Fibroblast of peridontal ligament (primary cell): ENCODE measurements around the gene C11orf86.
"Not testable (repeated sequence)": the region's sequence is repeated elsewhere in the genome, so short reads cannot be mapped to it uniquely, and the experiment has no call there.

Source experiments
- DNase-seq: peaks from one replicate; pipeline ENCODE4 v3.0.0-alpha.2; 2010; ENCODE audit errors: extremely low read depth

Gene C11orf86, protein sequence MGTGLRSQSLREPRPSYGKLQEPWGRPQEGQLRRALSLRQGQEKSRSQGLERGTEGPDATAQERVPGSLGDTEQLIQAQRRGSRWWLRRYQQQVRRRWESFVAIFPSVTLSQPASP

DNA sequence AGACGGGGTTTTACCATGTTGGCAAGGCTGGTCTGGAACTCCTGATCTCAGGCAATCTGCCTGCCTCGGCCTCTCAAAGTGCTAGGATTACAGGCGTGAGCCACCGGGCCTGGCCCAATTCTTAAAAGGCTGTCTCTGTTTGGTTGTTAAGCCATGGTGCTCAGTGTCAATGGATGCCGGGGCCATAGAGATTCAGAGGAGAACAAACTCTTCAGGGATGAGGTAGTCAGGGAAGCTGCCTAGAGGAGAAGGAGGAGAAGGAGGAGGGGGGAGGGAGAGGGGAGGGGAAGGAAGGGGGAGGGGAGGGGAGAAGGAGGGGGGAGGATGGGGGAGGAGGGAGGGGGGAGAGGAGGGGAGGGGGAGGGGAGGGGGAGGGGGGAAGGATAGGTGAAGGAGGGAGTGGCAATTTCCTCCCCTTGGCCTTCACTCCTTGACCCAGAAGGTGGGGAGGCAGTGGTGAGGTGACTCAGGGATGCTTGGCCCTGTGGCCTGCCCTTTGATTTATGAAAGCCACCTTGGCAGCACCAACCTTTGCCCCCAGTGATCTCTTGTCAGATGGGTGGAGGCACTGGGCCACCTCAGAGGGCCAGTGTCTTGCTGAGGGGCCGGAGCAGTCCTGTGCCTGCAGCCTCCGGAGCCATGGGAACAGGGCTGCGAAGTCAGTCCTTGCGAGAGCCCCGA is at the start of gene C11orf86:
TSS of gene C11orf86 (plus strand) at position 581 of the 681 bp plus-strand sequence. CDS start at position 640, 59 bp downstream.
- no peak for DNase-seq

DNA sequence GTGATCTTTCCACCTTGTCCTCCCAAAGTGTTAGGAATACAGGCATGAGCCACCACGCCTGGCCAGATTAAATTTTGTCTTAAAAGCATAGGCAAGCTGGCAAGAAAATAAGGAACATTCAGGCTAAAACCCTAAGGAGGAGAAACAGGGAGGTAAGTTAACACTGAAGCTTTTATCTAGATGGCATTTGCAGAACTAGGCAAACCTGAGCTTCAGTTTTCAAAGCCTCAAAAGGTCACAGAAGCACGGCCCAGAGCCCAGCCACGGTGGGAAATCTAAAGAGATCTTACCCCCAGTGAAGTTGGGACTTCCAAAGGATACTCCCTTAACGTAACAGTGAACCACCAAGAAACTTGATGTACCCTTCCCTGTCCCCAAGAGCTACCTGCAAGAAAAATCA is 45.4 kb upstream of the C11orf86 start:
- no peak for DNase-seq

DNA sequence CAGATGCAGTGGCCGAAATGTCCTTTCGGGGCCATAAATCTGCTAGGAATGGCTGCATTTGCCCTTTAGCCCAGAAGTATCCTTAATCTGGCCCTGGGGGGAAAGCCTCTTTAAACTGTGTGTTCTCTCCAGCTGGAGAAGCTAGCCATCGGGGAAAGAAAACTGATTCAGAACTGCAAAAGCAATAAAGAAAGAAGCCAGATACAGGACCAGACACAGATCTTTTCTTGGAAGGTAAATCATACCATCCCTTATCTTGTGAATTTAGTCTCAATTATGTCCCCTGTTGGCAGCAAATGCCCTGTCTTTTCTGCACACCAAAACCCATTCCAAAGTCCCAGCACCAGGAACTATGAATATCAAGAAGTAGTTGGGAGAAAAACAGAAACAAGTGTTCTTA is 42.6 kb upstream of the C11orf86 start:
- DNase-seq = no peak

DNA sequence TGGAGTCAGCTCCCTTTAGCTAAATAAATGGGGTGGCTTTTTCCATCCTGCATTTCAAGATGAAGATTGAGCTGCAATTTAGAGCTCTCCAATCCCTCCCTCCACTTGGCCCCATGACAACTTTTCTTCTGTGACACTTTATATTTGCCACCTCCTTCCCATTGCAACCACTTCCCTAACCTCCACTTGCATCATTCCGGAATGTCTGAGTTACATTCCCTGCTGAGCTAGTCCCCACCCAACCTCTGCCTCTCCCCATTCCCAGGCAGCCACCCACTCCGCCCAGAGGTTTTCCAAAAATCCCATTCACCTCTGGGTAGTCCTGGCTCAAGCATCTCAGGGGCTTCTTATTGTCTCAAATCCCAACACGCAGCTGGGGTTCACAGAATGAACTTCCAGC is 41.6 kb upstream of the C11orf86 start:
- DNase-seq = peak; percentile 17

DNA sequence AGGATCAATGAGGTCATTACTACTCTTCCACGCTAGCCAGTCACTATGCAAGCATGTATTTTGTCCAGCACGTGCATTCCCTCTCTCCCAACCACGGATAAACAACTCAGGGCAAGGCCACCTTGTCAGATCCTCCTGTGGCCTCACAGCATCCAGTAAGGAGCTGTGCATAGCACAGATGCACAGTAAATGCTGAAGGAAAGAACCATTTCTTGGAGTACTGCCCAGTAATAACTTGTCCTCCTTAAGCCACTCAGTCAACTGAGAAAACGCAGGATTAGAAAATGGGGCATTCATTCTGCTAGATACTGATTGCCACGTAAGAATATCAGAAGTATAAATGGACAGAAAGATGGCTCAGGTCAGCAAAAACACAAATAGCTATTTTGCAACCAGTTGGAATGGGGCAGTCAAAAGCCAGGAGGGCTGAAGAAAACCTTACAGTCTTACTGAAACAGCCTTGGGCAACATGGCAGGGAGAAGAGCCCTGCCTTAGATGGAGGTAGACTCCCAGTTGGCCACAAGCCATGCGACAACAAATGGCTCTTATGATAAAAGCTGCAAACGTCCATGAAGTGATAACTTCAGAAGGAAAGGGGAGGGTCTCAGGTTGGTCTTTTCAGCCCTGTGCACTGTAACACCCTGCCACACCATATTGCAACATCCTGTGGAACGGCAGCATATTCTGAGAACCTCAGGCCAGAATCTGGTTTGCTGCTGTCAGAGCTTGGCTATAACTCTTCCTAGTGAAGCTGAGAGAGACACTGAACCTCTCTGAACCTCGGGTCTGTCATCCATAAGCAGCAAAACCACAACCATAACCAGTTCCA is 39.9 kb upstream of the C11orf86 start:
- peak; percentile 36 for DNase-seq

DNA sequence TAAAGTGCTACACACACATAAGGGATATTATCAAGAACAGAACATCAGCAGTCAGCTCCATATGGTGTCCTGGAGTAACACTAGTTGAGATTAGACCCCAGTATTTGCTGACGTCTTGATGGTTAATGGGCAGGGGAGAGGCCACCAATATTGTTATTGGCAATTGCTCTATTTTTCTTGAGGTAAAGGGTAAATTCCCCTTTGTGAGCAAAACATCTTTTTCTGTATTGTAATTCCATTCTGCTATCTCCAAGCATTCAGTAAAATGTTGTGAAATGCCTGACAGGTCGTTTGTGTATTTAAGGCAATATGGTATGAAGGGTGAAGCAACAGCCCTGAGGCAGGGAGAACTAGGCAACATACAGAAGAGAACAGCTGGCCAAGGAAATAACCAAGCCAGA is 38.8 kb upstream of the C11orf86 start:
- peak; percentile 76 for DNase-seq

DNA sequence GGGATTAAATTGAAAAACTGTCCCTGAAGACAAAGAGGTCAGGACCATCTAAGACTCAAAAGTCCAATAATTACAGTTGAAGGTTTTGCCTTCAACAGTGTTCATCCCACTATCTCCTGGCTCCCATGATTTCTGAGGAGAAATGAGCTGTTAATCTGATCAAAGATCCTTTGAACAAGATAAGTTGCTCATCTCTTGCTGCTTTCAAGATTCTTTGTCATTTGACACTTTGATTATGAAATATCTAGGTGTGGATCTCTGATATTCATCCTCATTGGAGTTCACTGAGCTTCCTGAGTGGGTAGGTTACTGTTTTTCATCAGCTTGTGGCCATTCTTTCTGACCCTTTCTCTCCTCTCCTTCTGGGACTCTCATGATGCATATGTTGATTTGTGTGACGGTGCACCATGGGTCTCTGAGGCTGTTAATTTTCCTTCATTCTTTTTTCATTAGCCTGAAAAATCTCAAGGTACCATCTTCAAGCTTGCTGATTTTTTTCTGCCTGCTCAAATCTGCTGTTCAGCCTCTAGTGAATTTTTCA is 37.8 kb upstream of the C11orf86 start:
- no peak for DNase-seq

DNA sequence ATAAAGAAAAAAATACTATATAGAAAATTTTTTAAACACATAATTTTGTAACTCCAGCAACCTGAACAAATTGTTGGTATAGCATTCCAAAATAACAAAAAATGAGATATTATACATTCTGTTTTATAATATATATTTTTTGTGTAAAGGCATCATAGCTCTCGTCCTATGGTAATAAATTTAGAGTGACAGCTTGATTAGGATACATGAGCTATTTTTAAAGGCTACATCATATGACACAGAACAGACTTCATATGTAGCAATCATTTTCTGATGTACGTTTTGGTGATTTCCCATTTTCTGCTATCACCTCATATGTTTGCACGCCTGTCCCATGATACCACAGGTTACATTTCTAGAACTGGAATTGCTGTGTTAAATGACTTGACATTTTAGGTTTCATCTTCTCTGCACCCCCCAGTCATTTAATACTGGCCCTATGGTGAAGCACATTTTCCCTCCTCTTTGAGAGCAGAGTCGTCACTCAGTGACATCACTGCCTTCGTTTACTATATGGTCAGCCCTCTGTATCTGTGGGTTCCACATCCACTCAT is 36.4 kb upstream of the C11orf86 start:
- no peak for DNase-seq

DNA sequence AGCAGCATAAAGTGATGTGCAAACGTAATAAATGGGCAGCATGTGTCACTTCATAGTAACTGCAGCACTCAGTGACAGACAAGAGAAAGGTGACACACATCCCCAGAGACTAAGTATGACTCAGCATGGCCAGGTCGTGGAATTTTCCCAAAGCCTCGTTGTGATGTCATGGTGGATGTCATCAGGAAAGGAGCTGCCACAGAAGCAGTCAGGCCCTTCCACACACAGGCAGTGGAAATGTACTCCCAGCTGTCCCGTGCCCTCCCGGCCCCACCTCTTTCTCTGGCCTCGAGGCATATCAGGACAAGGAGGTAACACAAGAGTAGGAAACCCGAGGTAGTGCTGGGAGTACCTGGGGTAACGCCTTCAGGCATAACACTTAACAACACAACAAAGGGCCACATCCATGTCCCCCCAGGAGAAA is 25.0 kb upstream of the C11orf86 start:
- DNase-seq = peak; percentile 53

DNA sequence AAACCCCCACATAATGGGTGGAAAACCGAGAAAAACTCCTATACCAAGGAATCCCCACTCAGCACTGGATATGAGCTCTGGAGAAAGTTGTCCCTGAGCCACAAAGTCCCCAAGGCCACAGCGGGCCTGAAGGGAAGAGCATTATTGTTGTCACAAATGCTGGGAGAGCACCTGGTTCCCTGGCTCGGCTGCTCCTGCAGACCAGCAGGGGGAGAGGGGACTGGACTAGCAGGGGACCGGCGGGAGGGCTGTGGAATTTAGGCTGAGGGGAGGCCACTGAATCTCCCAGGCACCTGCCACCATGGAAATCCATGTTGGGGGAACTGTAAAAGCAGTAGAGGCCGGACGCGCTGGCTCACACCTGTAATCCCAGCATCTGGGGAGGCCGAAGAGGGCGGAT is 24.0 kb upstream of the C11orf86 start:
- no peak for DNase-seq

DNA sequence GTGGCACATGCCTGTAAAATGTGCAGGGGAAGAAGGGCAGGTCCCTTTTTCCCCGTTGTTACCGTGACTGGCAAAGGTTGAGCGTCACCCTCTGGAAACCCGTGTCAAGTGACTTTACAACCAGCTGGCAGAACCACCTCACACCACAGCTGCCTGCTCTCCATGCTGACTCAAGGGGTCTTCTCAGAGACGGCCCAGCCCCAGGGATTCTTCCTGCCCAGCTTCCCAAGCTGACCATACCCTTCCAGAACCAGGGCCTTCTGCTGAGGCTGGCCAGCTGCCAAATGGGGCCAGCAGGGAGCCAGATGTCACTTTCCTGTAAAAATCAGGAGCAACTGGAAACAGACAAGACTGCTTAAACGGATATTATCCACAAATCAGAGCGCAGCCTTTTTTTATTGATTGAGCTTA is 23.2 kb upstream of the C11orf86 start:
- no peak for DNase-seq

DNA sequence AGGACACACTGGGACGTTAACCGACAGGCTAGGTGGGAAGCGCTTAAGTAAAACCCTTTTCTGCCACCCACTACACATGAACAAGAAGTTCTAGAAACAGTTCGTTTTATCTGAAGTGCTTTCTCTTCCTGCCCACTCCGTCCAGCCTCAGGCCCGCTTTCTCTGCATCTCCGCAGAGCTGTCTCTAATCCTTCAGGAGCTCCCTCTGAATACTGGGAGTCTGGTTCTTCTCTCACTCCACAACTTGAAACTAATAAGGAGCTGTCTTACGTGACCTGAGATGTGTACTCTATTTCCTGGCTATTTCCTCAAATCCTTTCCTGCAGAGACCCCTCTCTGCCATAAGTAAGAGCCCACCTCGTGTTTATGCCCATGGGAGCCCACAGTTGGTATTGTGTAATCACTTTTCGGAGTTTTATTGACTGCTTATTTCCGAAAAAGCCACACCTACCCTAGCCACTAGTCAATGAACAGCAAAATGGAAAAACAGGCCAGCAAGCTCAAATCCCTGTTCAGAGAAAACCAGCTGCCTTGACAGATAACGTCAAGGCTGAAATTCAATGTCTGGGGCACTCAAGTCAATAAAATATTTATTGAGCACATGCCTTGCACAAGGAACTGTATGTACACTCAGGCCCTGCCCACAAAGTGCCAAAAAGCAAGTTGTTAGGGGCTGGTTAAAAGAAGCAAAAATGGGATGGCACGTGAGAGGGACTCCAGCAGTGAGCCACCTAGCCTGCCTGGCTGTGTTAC is 21.8 kb upstream of the C11orf86 start:
- DNase-seq = no peak

DNA sequence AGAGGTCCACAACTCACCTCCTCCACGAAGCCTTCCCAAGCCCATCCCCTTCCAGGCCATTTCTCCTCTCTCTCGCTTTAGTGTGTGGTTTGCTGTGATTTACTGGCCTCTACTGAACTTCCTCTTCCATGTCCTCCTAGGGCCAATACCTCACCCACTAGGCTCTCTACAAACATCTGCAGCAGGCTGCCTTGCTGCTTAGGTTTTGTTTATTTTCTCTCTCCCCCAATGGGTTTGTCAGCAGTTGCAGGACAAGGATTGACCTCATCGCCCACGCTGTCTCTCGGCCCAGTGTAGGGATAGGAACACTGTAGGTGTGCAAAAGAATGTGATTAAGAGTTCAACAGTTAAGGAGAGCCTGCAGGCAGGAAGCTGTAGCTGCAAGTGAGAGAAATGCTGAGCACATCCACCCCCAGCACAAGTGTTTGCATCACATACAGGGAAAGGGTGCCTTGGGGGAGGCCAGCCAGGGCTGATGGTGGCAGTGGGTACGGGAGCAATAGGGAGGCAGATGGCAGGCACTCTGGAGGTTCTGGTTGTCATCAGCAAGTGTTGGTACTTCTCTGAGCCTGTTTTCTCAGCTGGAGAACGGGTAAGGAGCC is 18.3 kb upstream of the C11orf86 start:
- DNase-seq = peak; percentile 56

DNA sequence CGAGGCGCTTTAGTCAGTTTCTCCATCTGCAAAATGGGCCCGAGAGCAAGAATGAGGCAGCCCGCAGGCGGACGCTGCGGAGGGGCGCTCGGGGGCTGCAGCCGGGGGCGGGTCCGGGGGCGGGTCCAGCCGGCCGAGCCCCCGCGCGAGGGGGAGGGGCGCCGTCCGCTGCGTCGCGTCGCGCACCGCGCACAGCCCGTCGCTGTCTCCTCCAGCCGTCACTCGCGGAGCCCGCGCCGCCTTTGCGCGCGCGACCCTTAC is 17.2 kb upstream of the C11orf86 start:
- no peak for DNase-seq

DNA sequence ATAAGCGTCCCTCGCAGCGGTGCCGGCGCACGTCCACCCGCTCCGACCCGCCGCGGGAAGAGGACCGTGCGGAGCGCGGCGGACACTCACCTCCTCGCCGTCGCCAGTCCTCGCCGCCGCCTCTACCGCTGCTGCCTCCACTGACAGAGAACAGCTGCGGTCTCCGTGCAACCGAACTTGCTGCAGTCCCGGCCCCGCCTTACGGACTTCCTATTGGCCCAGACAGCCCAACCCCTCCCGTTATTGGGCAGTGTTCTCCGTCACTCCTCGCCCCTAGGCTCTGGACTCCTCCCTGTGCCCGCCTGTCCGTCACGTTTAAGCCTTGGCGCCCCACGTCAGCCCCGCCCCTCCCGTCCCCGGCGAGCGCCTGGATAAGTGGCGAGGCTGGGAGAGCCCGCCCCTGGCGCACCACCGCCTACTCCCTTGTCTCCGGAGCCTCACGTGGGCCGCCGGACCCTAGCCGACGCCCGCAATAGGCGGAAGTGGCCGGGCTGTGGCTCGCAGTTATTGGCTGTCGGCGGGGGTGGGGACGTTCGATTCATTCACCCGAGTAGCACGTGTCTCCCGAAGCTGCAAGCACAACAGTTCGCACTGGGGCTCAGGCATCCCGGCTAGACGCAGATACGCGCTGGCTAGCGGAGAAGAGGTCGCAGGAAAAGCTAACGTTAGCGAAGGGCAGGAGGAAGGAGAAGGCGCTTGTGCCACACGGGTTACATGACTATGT is 16.7 kb upstream of the C11orf86 start, which contains the start of gene PC:
TSS of gene PC (minus strand) at position 152 of the 724 bp plus-strand sequence. CDS start 86,224 bp downstream, outside the sequence.
- DNase-seq = peak; percentile 99

DNA sequence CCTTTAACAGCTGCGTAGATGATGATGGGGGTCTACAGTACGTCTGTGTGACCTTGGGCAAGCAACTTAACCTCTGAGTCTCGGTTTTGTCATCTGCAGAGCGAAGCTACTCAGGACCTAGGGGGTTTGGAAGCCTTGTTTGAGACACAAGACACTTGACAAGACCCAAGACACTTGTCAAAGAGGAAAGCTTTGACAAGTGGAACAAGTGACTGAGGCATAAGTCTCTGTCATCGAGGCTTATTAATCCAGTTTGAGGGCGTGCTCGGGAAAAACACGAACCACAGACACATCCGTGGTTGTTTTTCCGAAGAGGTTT is 16.2 kb upstream of the C11orf86 start:
- no peak for DNase-seq

DNA sequence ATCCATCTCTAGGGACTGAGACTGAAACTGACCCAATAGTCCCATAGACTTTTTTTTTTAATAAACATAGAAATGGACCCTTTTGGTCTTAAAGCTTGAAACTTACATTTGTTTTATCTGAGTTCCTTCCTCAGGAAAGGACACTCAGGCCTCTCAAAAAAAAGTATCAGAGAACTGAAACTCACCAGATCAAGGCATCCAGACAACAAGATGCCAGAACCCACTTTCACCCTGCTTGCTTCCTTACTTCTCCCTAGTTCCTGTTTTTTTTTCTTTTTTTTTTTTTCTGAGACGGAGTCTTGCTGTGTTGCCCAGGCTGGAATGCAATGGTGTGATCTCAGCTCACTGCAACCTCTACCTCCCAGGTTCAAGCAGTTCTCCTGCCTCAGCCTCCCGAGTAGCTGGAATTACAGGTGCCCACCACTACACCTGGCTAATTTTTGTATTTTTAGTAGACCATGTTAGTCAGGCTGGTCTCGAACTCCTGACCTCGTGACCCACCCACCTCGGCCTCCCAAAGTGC is 13.4 kb upstream of the C11orf86 start:
- not testable (repeated sequence) for DNase-seq

DNA sequence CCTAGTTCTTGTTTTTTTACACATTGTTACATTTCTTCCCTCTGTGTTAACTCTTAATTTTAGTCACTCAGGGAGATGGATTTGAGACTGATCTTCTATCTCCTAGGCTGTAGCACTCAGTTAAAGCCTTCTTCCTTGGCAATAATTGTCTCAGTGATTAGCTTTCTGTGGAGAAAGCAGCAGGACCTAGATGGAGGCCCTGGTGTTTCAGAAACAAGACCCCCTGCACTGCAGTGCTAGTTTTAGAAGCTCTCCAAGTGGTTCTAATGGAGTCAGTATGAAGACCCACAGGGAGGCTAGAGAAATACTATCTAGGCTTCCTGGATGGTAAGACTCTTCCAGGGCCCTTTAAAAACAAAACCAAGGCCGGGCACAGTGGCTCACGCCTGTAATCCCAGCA is 12.9 kb upstream of the C11orf86 start:
- DNase-seq = no peak

DNA sequence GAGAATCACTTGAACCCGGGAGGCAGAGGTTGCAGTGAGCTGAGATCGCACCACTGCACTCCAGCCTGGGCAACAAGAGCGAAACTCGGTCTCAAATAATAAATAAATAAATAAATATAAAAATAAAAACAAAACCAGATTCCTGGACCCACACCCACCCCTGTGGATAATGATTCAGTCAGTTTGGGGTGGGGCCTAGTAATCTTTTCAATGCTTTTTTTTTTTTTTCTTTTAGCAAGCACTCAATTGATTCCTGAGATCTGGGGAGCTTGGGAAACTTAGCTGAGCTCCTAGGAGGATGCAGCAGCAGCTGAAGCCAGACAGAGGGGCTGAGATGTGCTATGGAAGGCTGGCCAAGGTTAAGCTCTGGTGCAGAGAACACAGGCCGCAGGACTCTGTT is 12.3 kb upstream of the C11orf86 start:
- DNase-seq = no peak

DNA sequence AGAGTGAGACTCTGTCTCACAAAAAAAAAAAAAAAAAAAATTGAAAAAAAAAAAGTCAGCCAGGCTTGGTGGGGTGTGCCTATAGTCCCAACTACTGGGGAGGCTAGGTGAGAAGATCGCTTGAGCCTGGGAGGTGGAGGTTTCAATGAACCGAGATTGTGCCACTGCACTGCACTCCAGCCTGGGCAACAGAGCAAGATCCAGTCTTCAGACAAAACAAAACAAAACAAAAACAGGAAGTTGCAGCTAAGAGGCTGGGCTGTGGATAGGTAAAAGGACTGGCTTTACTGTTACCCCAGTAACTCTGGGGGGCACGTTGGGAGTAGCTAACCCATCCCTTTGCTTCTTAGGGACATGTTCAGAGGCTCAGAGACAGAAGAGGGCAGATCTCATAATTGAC is 10.6 kb upstream of the C11orf86 start:
- DNase-seq = no peak

DNA sequence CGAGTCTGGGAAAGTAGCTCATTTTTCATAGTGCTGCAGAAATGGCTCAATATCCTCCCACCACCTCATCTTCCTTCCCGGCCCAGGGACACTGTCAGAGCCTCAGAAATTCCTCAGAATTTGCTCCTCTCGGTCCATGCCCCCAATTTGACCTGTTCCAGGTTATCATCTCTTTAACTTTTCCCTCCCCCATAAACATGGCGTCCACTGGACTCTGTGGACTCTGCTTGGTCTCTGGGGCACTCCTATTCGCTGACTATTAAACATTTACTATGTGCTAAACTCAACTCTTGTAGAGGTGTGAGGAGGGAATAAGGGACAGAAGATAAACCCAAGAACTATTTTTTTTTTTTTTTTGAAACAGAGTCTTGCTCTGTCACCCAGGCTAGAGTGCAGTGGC is 8.8 kb upstream of the C11orf86 start:
- no peak for DNase-seq
